Liver (tissue), 9 donors: ENCODE data around the gene FAM151A. TPM values are rescaled to one million over a fixed set of nuclear protein-coding genes. Genes with fewer than 3 reads are reported as not detected.
"Not testable (repeated sequence)": the region's sequence is repeated elsewhere in the genome, so short reads cannot be mapped to it uniquely, and the experiment has no call there.

ENCODE experiments used
- DNase-seq: peaks from one replicate; pipeline ENCODE4 v3.0.0-alpha.2; 2017; ENCODE audit warnings: low spot score
- H3K27ac ChIP-seq, 2 donors: one replicate each; pipeline ENCODE4 v1.7.0; 2013; ENCODE audit warnings: inconsistent platforms in 2 of 2, low read length in 2 of 2, control low read depth in 1 of 2, low read depth in 1 of 2, mild to moderate bottlenecking in 1 of 2
- H3K27me3 ChIP-seq, 4 donors: one replicate each; pipeline versions ENCODE4 v1.6.1 to v1.7.0; 2013; ENCODE audit warnings: low read length in 3 of 4, inconsistent platforms in 1 of 4, mild to moderate bottlenecking in 1 of 4, moderate library complexity in 1 of 4; ENCODE audit not compliant: control insufficient read depth in 4 of 4, insufficient read depth in 4 of 4
- H3K36me3 ChIP-seq, 4 donors: one replicate each; pipeline versions ENCODE4 v1.6.1 to v1.7.0; 2013; ENCODE audit warnings: low read length in 3 of 4, mild to moderate bottlenecking in 3 of 4, low read depth in 1 of 4, moderate library complexity in 1 of 4; ENCODE audit not compliant: control insufficient read depth in 4 of 4, insufficient read depth in 3 of 4
- H3K4me1 ChIP-seq, 4 donors: one replicate each; pipeline versions ENCODE4 v1.6.1 to v1.7.0; 2013; ENCODE audit warnings: low read length in 3 of 4, mild to moderate bottlenecking in 3 of 4, moderate library complexity in 1 of 4; ENCODE audit not compliant: control insufficient read depth in 4 of 4, insufficient read depth in 4 of 4
- H3K4me3 ChIP-seq, 3 donors: one replicate each; pipeline versions ENCODE4 v1.6.1 to v1.7.0; 2013; ENCODE audit warnings: low read length in 3 of 3, control low read depth in 1 of 3, low read depth in 1 of 3, mild to moderate bottlenecking in 1 of 3
- H3K9ac ChIP-seq, 2 donors: one replicate each; pipeline ENCODE4 v1.7.0; 2013; ENCODE audit warnings: low read length in 2 of 2, mild to moderate bottlenecking in 2 of 2, moderate library complexity in 2 of 2, control low read depth in 1 of 2, low read depth in 1 of 2
- H3K9me3 ChIP-seq, 4 donors: one replicate each; pipeline versions ENCODE4 v1.6.1 to v1.7.0; 2013; ENCODE audit warnings: low read length in 3 of 4; ENCODE audit not compliant: control insufficient read depth in 4 of 4
- ATF3 ChIP-seq: IDR thresholded peaks from 2 replicates; pipeline ENCODE4 v1.6.1; 2016; ENCODE audit warnings: antibody characterized with exemption
- EGR1 ChIP-seq, 2 donors: IDR thresholded peaks; 2 replicates each; pipeline ENCODE4 v1.6.1; 2016 to 2018; ENCODE audit warnings: antibody characterized with exemption in 2 of 2, low read depth in 2 of 2
- FOXA1 ChIP-seq: IDR thresholded peaks from 2 replicates; pipeline ENCODE4 v1.6.1; 2016; ENCODE audit warnings: antibody characterized with exemption
- FOXA2 ChIP-seq: IDR thresholded peaks from 2 replicates; pipeline ENCODE4 v1.6.1; 2016; ENCODE audit warnings: antibody characterized with exemption
- HNF4A ChIP-seq, 2 donors: conservative IDR thresholded peaks; 2 replicates each; pipeline ENCODE4 v1.6.1; 2016; ENCODE audit warnings: antibody characterized with exemption in 2 of 2, mild to moderate bottlenecking in 2 of 2
- HNF4G ChIP-seq: IDR thresholded peaks from 2 replicates; pipeline ENCODE4 v1.6.1; 2016; ENCODE audit warnings: antibody characterized with exemption
- MAX ChIP-seq: IDR thresholded peaks from 2 replicates; pipeline ENCODE4 v1.6.1; 2016; ENCODE audit warnings: antibody characterized with exemption
- NR2F2 ChIP-seq: IDR thresholded peaks from 2 replicates; pipeline ENCODE4 v1.6.1; 2016; ENCODE audit warnings: antibody characterized with exemption
- RAD21 ChIP-seq, 2 donors: IDR thresholded peaks; 2 replicates each; pipeline ENCODE4 v1.6.1; 2016; ENCODE audit warnings: antibody characterized with exemption in 2 of 2, mild to moderate bottlenecking in 2 of 2
- REST ChIP-seq: IDR thresholded peaks from 2 replicates; pipeline ENCODE4 v1.6.1; 2016; ENCODE audit warnings: antibody characterized with exemption, mild to moderate bottlenecking
- RXRA ChIP-seq, 2 donors: IDR thresholded peaks; 2 replicates each; pipeline ENCODE4 v1.6.1; 2017 to 2018; ENCODE audit warnings: antibody characterized with exemption in 2 of 2, mild to moderate bottlenecking in 1 of 2
- SP1 ChIP-seq: IDR thresholded peaks from 2 replicates; pipeline ENCODE4 v1.6.1; 2018; ENCODE audit warnings: antibody characterized with exemption, mild to moderate bottlenecking
- TAF1 ChIP-seq: conservative IDR thresholded peaks from 2 replicates; pipeline ENCODE4 v1.6.1; 2016; ENCODE audit warnings: antibody characterized with exemption, mild to moderate bottlenecking
- ZBTB33 ChIP-seq: IDR thresholded peaks from 2 replicates; pipeline ENCODE4 v1.6.1; 2016; ENCODE audit warnings: antibody characterized with exemption
- WGBS: extraction: QIAGEN DNeasy Blood & Tissue Kit; methylation state at CpG from one replicate; pipeline ENCODE4 v1.1.7; 2013; 5-methylcytosine and 5-hydroxymethylcytosine counted together
- polyA plus RNA-seq, 2 donors: library from polyadenylated mRNA; stranded (reverse) in 1 of 2; unstranded in 1 of 2; fragments of 200-250 nt in 1 of 2; fragments of >200 nt in 1 of 2; fragmentation: Nextera tagmentation in 1 of 2; extraction: Ambion mirVana in 1 of 2; gene quantifications; one replicate each; pipeline versions ENCODE4 v1.2.1 to v1.2.3, GENCODE V29; 2013 to 2015
- total RNA-seq, 2 donors: library from RNA; depleted of rRNA; stranded (reverse); fragments of >200 nt; gene quantifications; one replicate each; pipeline ENCODE4 v1.2.3, GENCODE V29; 2014
- donor health status: healthy.
- donor health status: healthy.
- donor health status: healthy.
- donor health status: healthy.
- donor health status: healthy.

FAM151A gene
- total and polyA plus RNA-seq, 4 donors: 1.5 to 25.1 (median 4.7) TPM

GRCh38 chr1:54640361-54640760 lies 17.0 kb upstream of the FAM151A start:
- no peak overlapping the region for H3K9ac ChIP-seq

GRCh38 chr1:54636461-54637446 lies 13.4 kb upstream of the FAM151A start:
- 60% methylated on average over 14 of the region's 14 CpGs for WGBS
- H3K9ac ChIP-seq, H3K4me1 ChIP-seq, H3K27me3 ChIP-seq, H3K4me3 ChIP-seq, H3K9me3 ChIP-seq, DNase-seq, H3K36me3 ChIP-seq, H3K27ac ChIP-seq: not testable (repeated sequence)

More at GRCh38 chr1:54640361-54640760, 17.0 kb upstream of the FAM151A start:
- no peak for TF ChIP-seq EGR1 (IDR thresholded peaks at IDR 0.05; ENCODE audit: low read depth in 2 of 2)
- no peak for TF ChIP-seq HNF4G
- no peak for TF ChIP-seq FOXA1
- no peak for TF ChIP-seq RXRA (IDR thresholded peaks at IDR 0.05)
- no peak for TF ChIP-seq ZBTB33
- WGBS: 76% methylated on average over 4 of the region's 4 CpGs
- H3K36me3 ChIP-seq: no peaks in the 10 kb centered on the region
- H3K9me3 ChIP-seq: peaks cover 0 to 6% (median 2%) of the 10 kb centered on the region in 4 donors
- H3K27me3 ChIP-seq: no peaks in the 10 kb centered on the region
- no peak overlapping the region for H3K4me3 ChIP-seq
- no peaks in the 10 kb centered on the region for H3K4me1 ChIP-seq
- H3K27ac ChIP-seq: no peak overlapping the region
- DNase-seq: no peak

- H3K9me3 ChIP-seq, H3K4me3 ChIP-seq, DNase-seq, H3K27ac ChIP-seq, H3K9ac ChIP-seq, H3K27me3 ChIP-seq, H3K4me1 ChIP-seq, H3K36me3 ChIP-seq: not testable (repeated sequence)
- 84% methylated on average over 7 of the region's 7 CpGs for WGBS
These were observed 12.5 kb upstream of the FAM151A start for GRCh38 chr1:54635804-54636203.

GRCh38 chr1:54627196-54627595 lies 3.9 kb upstream of the FAM151A start:
- no peak for TF ChIP-seq SP1
- no peak for TF ChIP-seq REST
- TF ChIP-seq FOXA1: no peak
- no peak for TF ChIP-seq RAD21 (IDR thresholded peaks at IDR 0.05)
- no peak for TF ChIP-seq TAF1
- no peak for TF ChIP-seq ZBTB33
- TF ChIP-seq FOXA2: no peak
- TF ChIP-seq EGR1 (IDR thresholded peaks at IDR 0.05; ENCODE audit: low read depth in 2 of 2): no peak
- TF ChIP-seq NR2F2: no peak
- TF ChIP-seq MAX: no peak
- no peak for TF ChIP-seq HNF4A (conservative IDR thresholded peaks at IDR 0.05)
- TF ChIP-seq RXRA (IDR thresholded peaks at IDR 0.05): no peak
- no peak for TF ChIP-seq ATF3
- Histone ChIP-seq H3K9ac (no peak overlapping the region), H3K27ac (no peak overlapping the region), H3K9me3 (no peaks in the 10 kb centered on the region), H3K27me3 (no peaks in the 10 kb centered on the region), H3K4me3 (no peak overlapping the region), H3K36me3 (no peaks in the 10 kb centered on the region), H3K4me1 (peaks cover 0 to 21% (median 16%) of the 10 kb centered on the region in 4 donors)
- WGBS: no CpG with 5 or more reads among the region's 10 CpGs
- DNase-seq: no peak
